Measurements from ENCODE around the gene SORCS2. TPM values are rescaled to one million over a fixed set of nuclear protein-coding genes. Genes with fewer than 3 reads are reported as not detected.

The SORCS2 gene
- total and polyA plus RNA-seq, 2 of the 4 experiments (the other 2 are of a cell fraction), result 0.36 to 0.62 TPM

GRCh38 chr4:7637139-7637538, 444.8 kb downstream of the SORCS2 start:
- CTCF ChIA-PET, result no interaction called here
- BruUV-seq (replicated peaks), result no TSS peak
- H3K36me3 ChIP-seq (ENCODE audit: control insufficient read depth, insufficient read depth, low read length), result no peaks in the 10 kb centered on the region

More at GRCh38 chr4:7637139-7637538, 444.8 kb downstream of the SORCS2 start:
- no peak overlapping the region for H2BK120ac ChIP-seq (ENCODE audit: low read depth, low read length)
- WGBS, 2 experiments (ENCODE audit: extremely low coverage in 2 of 2, insufficient read length in 1 of 2), result no CpG with 5 or more reads among the region's 13 CpGs
- H3K23ac ChIP-seq (ENCODE audit: low read depth, low read length), result no peak overlapping the region
- no peak overlapping the region for H3K56ac ChIP-seq (ENCODE audit: extremely low read depth, insufficient read depth, low read length)
- H4K5ac ChIP-seq (ENCODE audit: low read depth, low read length), result no peak overlapping the region
- POLR2A ChIA-PET (ENCODE audit: unreplicated experiment), result no interaction called here
- no peak overlapping the region for H2AK9ac ChIP-seq (replicated peaks; ENCODE audit: low read depth, low read length, poor library complexity)
- in situ Hi-C loops (cut with MboI; ENCODE audit: low sequenced_read_pairs), result no loop called here
- no peak overlapping the region for H3K4me2 ChIP-seq (ENCODE audit: low read depth, low read length)
- H3K27ac ChIP-seq (ENCODE audit: insufficient read depth, low read length), result no peak overlapping the region
- H2AFZ ChIP-seq (replicated peaks; ENCODE audit: low read length, poor library complexity), result no peak overlapping the region
- H3K9ac ChIP-seq (ENCODE audit: low read depth, low read length), result no peak overlapping the region
- H3K4me1 ChIP-seq (ENCODE audit: control insufficient read depth, insufficient read depth, low read length), result no peaks in the 10 kb centered on the region; the same call in 1 of the 2 replicates
- dilution Hi-C loops (cut with HindIII; ENCODE audit: low sequenced_read_pairs, unreplicated experiment), result no loop called here
- no peak overlapping the region for H3K14ac ChIP-seq (replicated peaks; ENCODE audit: low read depth, low read length)
- intact Hi-C loops (cut with micrococcal nuclease), result no loop called here
- H3K4ac ChIP-seq (ENCODE audit: low read depth, low read length), result no peak overlapping the region
- no peak for TF ChIP-seq POLR2A (IDR thresholded peaks at IDR 0.05; ENCODE audit: low read depth, low read length)
- H2BK20ac ChIP-seq (ENCODE audit: low read depth, low read length), result no peak overlapping the region
- ATAC-seq (ENCODE audit: low read depth) (no peak), DNase-seq (no peak)
- no peak overlapping the region for H2AK5ac ChIP-seq (ENCODE audit: low read depth, low read length)
- H4K20me1 ChIP-seq (ENCODE audit: insufficient read depth, low read length), result no peaks in the 10 kb centered on the region
- no peak overlapping the region for H2BK15ac ChIP-seq (ENCODE audit: low read depth, low read length)
- H3K18ac ChIP-seq (ENCODE audit: low read depth, low read length), result no peak overlapping the region
- no peaks in the 10 kb centered on the region for H3K9me3 ChIP-seq (ENCODE audit: control insufficient read depth, insufficient read depth, low read length)
- no peak overlapping the region for H4K8ac ChIP-seq (ENCODE audit: low read depth in 2 of 2, low read length in 2 of 2)
- H4K91ac ChIP-seq (ENCODE audit: insufficient read depth, low read depth, low read length), result no peak overlapping the region
- peaks cover 7% of the 10 kb centered on the region; the same call in 1 of the 2 replicates for H3K27me3 ChIP-seq (ENCODE audit: control insufficient read depth, insufficient read depth, low read length)
- no peak overlapping the region for H2BK5ac ChIP-seq (ENCODE audit: low read depth, low read length, poor library complexity, severe bottlenecking)
- no peaks in the 10 kb centered on the region for H3K79me1 ChIP-seq (ENCODE audit: low read depth in 1 of 2, low read length in 2 of 2)
- H3K4me3 ChIP-seq (ENCODE audit: insufficient read depth, low read depth, low read length), result no peak overlapping the region
- peaks cover 12% of the 10 kb centered on the region for H3K9me1 ChIP-seq (ENCODE audit: insufficient read depth, low read length)
